ENCODE data around the gene PDHA2.
"Not testable (repeated sequence)": the region's sequence is repeated elsewhere in the genome, so short reads cannot be mapped to it uniquely, and the experiment has no call there.

Gene PDHA2

DNA sequence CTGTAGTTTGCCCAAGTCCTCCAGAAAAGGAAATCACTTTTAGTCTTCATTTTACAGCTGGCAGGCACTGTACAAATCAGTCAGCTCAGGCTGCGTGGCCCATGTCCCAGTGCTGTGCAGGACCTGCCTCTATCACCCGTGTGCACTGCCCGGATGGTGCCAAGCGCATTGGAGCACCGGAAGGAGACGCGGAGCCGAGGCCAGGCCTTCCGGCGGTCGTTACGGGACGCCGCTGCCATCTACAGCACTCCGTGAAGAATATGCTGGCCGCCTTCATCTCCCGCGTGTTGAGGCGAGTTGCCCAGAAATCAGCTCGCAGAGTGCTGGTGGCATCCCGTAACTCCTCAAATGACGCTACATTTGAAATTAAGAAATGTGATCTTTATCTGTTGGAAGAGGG, at the start of gene PDHA2:
Gene PDHA2, plus strand, starts transcription at position 203 of the 400 bp plus-strand sequence. Its CDS starts 58 bp downstream, at position 261.
- no peak for DNase-seq (ENCODE audit: low spot score)

DNA sequence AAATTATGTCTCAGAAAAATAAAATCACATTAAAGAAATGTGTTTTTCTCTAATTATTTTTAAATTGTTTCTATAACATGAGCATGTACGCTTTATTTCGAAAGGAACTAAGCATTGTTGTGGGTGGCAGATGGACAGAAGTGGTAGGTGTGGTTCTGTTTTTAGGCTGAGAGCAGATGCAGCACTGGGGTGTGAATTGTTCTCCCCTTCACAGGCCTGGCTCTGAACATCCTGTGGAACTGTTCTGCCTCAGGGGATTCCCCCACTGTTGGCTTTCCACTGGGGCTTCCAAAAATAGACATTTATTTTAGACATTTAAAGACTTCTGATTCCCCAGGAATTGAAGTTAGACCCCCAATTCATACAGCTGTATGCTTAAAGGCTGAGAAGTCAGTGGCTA, 41.9 kb upstream of the PDHA2 start:
- DNase-seq (ENCODE audit: low spot score), result no peak

DNA sequence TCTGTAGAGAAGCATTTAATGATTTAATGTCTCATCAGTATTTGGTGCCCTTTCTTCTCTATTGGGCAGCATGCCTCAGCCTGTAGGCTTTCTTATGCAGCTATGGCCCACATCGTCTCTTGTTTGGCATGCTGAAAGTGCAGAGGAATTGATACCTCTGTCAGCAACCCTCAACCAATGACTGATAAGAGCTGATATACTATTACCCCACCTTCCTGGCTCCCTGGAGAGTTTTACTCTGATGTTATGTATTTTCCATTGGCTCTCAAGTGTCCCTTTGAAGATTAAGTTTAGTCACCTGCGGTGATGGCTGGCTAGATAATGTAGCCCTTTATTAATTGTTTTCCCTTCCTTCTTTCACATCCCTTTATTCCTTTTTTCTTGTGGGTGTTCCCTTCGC, 41.2 kb upstream of the PDHA2 start:
- no peak for DNase-seq (ENCODE audit: low spot score)

DNA sequence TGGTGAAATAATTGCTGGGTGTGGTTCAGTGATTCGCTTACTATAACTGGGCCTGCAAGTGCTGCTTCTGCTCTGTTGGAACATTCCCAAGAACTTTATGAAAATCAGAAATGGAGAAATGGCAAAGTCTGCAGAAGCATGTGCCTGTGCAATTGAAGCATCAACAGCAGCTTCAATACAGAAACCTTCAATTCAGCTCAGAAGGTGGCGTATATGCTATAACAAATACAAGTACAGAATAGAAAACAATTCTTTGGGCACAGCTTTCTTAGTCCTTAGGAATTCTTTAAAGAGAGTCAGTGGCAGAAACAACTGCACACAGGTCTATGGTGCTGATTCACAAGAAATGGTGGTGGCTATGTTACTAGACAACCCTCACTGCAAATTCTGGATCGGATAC, 18.0 kb upstream of the PDHA2 start:
- peak; percentile 25 for DNase-seq (ENCODE audit: low spot score)

DNA sequence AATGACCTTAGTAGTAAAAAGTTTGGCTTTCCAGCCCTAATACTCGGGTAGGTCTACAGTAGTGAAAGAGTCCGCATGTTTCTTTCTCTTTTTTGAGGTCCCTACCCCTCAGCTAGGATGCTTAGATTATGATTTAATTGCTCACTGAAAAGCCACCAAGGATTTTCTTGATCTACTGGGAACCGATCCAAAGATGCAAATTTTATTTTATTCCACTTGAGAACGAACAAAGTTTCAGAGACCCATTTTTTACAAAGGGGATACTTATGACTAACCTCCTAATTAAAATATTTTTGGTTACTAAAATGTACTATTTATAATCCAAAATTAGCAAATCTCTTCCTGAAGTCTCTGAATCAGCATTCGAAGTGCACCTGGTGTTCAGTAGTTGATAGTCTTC, 14.3 kb upstream of the PDHA2 start:
- DNase-seq (ENCODE audit: low spot score), result no peak

DNA sequence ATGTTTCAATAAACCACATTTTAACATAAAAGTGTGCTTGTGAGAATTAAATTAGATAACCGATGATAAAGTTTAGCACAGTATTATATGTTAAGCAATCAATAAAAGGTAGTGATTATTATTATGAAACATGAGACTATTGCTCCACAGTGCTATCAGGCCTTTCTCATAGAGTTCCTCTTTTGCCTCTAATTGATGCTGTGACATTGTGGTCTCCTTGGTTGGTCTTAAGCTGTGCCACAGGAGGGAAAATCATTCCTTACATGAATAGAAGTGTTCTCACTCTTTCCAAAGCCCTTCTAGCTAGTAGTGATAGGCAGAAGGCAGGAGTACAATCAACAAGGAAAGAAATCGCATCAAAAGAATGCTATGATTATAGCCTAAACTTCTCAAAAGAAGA, 9.2 kb upstream of the PDHA2 start:
- no peak for DNase-seq (ENCODE audit: low spot score)

DNA sequence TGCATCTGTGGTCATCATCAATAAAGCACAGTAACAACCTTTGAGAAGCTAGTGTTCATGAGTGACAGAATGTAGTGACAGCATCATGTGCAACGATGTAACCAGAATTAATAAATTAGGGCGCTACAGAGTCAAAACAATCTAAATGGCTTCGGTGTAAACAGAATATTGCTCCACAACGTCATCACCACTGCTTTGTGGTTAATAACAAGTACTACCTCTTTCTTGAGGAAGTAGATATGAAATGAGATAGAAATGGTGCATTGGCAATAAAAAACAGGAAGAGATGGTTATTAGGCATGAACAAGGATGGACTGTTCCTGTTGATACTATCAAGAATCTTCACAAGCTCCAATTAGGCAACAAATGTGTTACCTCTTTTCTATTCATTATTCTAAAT, 8.7 kb upstream of the PDHA2 start:
- DNase-seq (ENCODE audit: low spot score), result no peak

DNA sequence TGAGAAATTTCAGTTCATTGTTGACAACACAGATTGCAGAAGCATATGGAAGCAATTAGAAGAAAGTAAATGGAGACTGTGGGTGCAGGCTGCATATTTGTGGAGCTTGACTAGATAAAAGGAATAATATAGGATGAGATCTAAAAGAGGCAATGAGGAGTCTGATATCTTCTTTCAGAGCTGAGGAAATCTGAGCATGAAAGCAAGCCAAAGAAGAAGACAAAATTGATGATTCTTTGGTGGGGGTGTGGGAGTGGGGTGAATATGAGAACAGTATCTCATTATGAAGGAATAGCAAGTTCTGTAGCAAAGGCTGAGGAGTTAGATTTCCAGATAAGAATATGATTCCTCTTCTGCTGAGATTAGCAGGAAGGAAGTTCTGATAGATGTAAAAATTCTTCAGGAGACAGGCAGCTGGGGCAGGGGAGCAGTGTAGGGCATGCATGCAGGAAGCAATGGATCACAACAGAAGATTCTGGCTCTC, 6.1 kb upstream of the PDHA2 start:
- no peak for DNase-seq (ENCODE audit: low spot score)

DNA sequence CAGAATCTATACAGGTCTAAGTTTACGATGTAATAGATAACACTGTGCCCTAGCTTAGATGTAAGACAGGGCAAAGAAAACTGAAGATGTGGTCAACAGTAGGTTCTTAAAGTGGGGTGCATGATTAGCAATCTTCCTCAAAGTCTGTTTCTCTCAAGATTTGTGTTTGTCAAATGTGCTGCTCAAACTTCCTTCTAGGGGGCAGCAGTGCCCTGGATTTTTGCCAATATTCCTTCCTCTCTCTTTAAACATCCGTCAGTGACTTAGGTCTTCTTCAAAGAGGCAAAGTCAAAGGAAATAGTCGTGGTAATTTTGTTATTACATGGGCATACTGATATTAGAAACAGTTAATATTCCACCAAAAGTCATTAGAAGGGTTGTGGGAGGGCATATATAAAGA, 4.2 kb upstream of the PDHA2 start:
- DNase-seq (ENCODE audit: low spot score), result peak; percentile 32

DNA sequence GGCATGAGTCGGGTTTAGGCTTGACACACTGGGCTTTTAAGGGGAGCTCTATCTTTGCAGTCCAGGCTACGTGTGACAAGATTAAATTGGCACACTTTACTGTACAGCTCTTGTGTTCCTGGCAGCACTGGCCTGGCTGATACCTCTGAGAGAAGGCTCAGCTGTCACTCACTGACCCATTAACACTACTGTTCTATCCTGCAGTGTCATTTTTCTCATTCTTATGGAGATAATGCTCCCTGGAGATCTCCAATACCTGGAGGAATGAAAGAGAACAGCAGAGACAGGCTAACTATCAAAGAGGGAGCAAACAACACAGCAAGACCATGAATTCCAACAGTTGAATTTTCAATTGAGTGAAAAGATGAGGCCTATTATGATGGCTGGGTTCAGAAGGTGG, 1.7 kb upstream of the PDHA2 start:
- no peak for DNase-seq (ENCODE audit: low spot score)

DNA sequence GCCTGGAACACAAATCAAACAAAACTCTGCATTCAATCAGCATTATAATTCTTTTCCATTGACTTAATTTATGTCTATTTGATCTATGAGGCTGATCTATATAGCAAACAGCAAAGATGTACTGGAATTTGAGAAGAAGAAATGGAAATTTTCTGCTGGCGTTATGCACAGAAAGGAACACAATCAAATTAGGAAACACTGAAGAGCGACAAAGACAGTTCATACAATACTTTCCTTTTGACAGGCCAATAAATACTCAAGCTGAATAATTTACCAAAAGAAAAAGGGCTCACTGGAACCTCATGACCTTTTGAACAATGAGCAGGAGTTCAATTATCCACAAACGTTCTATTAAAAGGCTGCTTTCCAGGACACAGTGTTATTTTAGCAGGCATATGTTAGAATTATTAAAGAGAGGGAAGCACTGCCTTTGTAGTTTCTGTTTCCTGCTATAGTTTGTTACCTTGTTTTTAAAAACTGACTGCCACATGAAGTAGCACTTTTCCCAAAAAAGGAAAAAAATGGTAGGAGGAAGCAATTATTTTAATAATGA, 8.1 kb downstream of the PDHA2 start:
- DNase-seq (ENCODE audit: low spot score), result peak; percentile 42

DNA sequence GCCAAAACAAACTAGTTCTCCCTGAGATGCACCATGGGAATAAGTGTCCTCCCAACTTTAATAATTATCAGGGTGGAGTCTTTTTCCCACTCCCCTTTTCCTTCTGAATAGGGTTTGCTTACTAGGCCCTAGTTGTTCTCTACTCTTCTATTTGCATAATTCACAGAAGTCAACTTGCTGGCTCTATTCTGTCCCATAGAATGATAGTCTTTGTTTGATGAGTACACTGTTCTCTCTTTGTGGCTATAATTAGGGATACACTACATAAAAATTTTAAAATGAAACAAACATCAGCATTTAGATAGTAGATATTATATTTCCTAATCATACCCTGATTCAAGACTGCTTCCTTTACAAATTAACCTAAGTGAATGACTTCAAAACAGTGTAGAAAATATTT, 10.3 kb downstream of the PDHA2 start:
- peak; percentile 92 for DNase-seq (ENCODE audit: low spot score)

DNA sequence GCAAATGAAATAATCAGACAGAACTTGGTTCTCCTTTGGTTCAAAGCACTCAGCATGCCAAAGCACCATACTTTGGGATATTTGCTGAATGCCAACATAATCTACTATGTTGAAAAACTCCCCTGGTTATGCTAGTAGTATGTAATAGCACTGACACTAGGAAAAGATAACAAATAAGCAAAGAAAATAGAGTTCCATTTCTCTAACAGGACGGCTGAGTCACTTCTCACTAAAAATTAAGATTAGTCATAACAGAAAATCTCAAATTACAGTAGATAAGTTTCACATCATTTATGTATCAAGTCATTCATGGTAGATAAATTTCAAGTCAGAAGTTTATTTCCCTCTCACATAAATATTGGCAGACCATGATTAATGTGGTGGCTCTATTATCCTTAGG, 17.9 kb downstream of the PDHA2 start:
- no peak for DNase-seq (ENCODE audit: low spot score)

DNA sequence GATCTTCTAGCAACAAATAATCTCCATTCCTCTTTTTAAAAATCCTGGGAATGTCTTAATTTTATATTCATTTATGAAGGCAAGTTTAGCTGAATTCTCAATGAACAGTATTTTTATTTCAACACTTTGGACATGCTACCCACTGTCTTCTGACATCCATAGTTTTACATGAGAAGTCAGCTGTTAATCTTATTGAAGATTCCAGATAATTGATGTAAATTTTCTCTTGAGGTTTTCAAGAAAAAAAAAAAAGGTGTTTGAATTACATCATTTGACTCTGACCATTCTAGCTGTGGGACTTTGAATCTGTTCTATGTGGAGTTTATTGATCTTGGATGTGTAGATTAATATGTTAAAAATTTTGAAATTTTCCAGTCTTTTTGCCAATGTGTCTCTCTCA, 28.0 kb downstream of the PDHA2 start:
- no peak for DNase-seq (ENCODE audit: low spot score)

DNA sequence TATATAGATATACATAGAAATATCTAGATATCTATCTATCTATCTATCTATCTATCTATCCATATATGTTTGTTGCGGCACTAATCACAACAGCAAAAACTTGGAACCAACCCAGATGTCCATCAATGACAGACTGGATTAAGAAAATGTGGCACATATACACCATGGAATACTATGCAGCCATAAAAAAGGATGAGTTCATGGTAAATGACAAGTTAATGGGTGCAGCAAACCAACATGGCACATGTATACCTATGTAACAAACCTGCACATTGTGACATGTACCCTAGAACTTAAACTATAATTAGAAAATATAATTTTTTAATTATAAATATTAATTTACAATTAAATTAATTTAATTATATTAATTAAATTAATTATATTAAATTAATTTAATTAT, 29.5 kb downstream of the PDHA2 start:
- DNase-seq (ENCODE audit: low spot score), result not testable (repeated sequence)

DNA sequence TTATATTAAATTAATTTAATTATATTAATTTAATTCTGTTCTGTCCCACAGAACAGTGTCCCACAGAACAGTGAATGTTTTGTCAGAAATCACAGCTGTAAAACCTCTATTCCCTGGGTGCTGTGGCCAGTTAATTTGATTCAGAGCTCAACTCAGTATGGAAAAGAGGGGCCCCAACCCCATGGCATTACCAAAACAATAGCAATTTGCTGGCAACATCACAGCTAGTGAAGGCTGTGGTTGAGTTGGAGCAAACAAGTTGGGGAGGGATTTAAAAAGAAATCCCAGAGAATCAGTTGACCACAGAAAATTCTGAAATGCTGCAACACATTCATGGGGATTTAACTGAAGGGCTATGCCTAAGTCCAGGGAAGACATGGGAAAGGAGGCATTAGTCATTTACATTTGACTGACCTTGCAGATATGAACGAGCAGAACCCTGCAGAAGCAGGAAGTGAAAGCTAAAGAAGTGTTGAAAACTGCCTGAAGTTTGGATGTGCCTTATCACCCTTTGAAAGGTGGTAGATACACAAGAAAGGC, 30.1 kb downstream of the PDHA2 start:
- DNase-seq (ENCODE audit: low spot score), result no peak

DNA sequence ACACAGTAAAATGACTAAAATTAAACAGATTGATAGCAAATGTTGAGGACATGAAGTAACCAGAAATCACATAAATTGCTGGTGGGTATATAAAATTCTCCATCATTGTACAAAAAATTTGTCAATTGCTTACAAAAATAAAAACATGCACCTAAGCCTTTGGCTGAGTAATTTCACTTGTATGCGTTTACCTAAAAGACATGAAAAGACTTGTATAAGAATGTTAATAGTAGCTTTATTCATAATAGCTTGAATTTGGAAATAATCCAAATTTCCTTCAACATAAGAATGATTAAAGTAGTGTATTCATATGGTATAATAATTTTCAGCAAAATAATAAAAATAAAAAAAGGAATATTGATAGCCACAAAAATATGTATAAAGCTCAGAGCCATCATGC, 37.7 kb downstream of the PDHA2 start:
- DNase-seq (ENCODE audit: low spot score), result no peak

DNA sequence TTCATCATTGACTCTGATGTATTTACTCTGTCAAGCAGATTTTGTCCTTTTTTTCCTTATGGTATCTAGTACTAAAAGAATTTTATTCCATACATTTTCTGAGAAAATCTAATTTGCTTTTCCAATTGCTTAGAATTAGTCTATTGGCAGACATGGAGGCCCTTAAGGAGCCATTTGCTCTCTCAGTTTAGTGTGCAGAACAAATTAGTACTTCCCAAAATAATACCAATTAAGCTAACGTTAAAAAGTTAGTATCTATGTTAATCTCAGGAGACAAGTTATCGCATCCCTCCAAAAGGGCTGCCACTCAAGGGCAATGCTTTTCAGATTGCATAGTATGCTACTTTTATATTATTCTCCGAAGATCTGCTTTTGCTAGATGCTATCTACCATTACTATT, 47.7 kb downstream of the PDHA2 start:
- DNase-seq (ENCODE audit: low spot score), result no peak

DNA sequence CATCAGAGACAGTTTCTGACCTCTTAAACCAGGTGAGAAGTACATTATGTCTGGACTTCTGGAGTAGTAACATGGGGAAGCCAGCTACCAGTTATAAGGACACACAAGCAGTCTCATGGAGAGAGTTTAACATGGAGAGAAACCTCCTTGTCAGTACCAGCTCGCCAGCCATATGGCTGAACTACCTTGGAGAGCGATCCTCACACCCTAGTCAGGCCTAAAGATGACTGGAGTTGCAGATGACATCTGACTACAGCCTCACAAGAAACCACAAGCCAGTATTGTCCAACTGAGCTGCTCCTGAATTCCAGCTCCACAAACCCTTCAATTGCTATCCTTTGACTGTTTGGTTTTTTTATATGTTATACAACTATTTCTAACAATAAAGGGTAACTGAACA, 49.8 kb downstream of the PDHA2 start:
- no peak for DNase-seq (ENCODE audit: low spot score)

All from pons (tissue), 1 donor.